ENCODE measurements around the gene DDX25.

The DDX25 gene

DNA sequence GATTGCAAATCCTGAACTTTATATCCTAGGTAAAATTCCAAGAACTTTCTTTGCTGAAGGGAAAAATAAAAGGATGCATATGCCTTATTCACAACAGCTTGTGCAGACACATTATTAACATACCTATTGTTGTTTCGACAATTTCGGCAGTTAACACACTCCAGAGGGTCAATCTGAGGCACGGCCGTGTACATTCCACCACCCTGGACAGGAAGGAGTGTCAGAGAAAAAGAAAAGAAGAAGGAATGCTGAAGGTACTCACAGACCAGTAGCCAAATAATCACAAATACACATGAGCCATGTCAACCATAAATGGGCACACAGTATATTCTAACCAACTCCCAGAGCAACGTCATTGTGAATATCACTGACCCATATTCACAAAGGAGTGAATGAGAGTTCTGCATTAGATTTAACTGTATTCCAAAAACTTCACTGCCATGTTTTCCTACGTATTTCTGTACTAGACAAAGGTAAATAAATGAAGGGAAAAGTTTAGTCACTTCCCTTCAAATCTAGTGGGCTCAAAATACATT is 73.9 kb downstream of the DDX25 start:
- no peaks in the 10 kb centered on the region for H3K36me3 ChIP-seq (ENCODE audit: insufficient read depth, low read length)
- no peak overlapping the region for H3K4me3 ChIP-seq (ENCODE audit: low read depth, low read length, poor library complexity, severe bottlenecking)
- H3F3A ChIP-seq (ENCODE audit: insufficient read depth, low read length): no peaks in the 10 kb centered on the region
- TF ChIP-seq, protein P1, sequence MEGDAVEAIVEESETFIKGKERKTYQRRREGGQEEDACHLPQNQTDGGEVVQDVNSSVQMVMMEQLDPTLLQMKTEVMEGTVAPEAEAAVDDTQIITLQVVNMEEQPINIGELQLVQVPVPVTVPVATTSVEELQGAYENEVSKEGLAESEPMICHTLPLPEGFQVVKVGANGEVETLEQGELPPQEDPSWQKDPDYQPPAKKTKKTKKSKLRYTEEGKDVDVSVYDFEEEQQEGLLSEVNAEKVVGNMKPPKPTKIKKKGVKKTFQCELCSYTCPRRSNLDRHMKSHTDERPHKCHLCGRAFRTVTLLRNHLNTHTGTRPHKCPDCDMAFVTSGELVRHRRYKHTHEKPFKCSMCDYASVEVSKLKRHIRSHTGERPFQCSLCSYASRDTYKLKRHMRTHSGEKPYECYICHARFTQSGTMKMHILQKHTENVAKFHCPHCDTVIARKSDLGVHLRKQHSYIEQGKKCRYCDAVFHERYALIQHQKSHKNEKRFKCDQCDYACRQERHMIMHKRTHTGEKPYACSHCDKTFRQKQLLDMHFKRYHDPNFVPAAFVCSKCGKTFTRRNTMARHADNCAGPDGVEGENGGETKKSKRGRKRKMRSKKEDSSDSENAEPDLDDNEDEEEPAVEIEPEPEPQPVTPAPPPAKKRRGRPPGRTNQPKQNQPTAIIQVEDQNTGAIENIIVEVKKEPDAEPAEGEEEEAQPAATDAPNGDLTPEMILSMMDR (IDR thresholded peaks at IDR 0.05; ENCODE audit: low read length): no peak
- no peak for TF ChIP-seq EZH2 (IDR thresholded peaks at IDR 0.05; ENCODE audit: borderline replicate concordance, low read length)
- H3K9me3 ChIP-seq (ENCODE audit: low read length): no peaks in the 10 kb centered on the region
- H3K4me2 ChIP-seq (ENCODE audit: low read length): no peak overlapping the region
- H4K20me1 ChIP-seq (ENCODE audit: insufficient read depth, low read length): no peaks in the 10 kb centered on the region
- no peak overlapping the region for H3K27ac ChIP-seq (ENCODE audit: low read depth, low read length, poor library complexity, severe bottlenecking)
- H3K4me1 ChIP-seq (ENCODE audit: insufficient read depth, low read length, severe bottlenecking): no peaks in the 10 kb centered on the region
- no peaks in the 10 kb centered on the region for H3K9me2 ChIP-seq (ENCODE audit: low read depth, low read length)
- no peak overlapping the region for H2AFZ ChIP-seq (ENCODE audit: low read length)
- no peaks in the 10 kb centered on the region for H3K27me3 ChIP-seq (ENCODE audit: insufficient read depth, low read length)
- H3K79me2 ChIP-seq (ENCODE audit: insufficient read depth, low read length): no peaks in the 10 kb centered on the region
- no peak overlapping the region for H3K9ac ChIP-seq (ENCODE audit: low read length)
